ENCODE results near the gene IGF2BP3. TPM values are rescaled to one million over a fixed set of nuclear protein-coding genes. Genes with fewer than 3 reads are reported as not detected.

IGF2BP3 gene
- total and polyA plus RNA-seq, 10 of the 15 experiments (the other 5 are each of a cell fraction or from before 2014, with no cell fraction given): 4.6 to 61.2 (median 36.9) TPM

- intact Hi-C loops (cut with micrococcal nuclease; ENCODE audit: unreplicated experiment) (no loop called here), in situ Hi-C loops (cut with MboI) (no loop called here)
- H3K4me3 ChIP-seq: no peak overlapping the region
- peaks cover 6% of the 10 kb centered on the region for H3K79me2 ChIP-seq (ENCODE audit: control insufficient read depth, insufficient read depth, low read length)
- H3K36me3 ChIP-seq (ENCODE audit: control insufficient read depth in 2 of 2, insufficient read depth in 2 of 2, low read length in 1 of 2): peaks cover 0 to 5% of the 10 kb centered on the region in 2 experiments; a peak in 3 of 4 replicates
- H3K9me3 ChIP-seq (replicated peaks; ENCODE audit: control insufficient read depth, insufficient read depth, low read length): no peaks in the 10 kb centered on the region
- peaks cover 9% of the 10 kb centered on the region for H3K4me1 ChIP-seq (ENCODE audit: control insufficient read depth, insufficient read depth, low read length)
- H2AFZ ChIP-seq (ENCODE audit: control insufficient read depth, low read depth, low read length): no peak overlapping the region
- H3K27me3 ChIP-seq (replicated peaks in 1 of 2; ENCODE audit: control insufficient read depth in 2 of 2, insufficient read depth in 2 of 2, low read length in 1 of 2): no peaks in the 10 kb centered on the region
- BruUV-seq (replicated peaks): no TSS peak
- no peak overlapping the region for H3K4me2 ChIP-seq (ENCODE audit: control insufficient read depth, insufficient read depth)
- no peak for TF ChIP-seq IKZF2 (IDR thresholded peaks at IDR 0.05)
- no peak for TF ChIP-seq ZNF687 (IDR thresholded peaks at IDR 0.05)
- TF ChIP-seq BCL3 (IDR thresholded peaks at IDR 0.05; ENCODE audit: borderline replicate concordance, insufficient read depth, low read depth, low read length, poor library complexity, severe bottlenecking): no peak
- no peak for TF ChIP-seq REST (IDR thresholded peaks at IDR 0.05; ENCODE audit: low read depth, low read length)
- TF ChIP-seq LARP7 (IDR thresholded peaks at IDR 0.05): no peak
- no peak for TF ChIP-seq ZNF207 (IDR thresholded peaks at IDR 0.05; ENCODE audit: borderline replicate concordance)
- no peak for TF ChIP-seq TBL1XR1 (IDR thresholded peaks at IDR 0.05; ENCODE audit: low read depth, low read length)
- no peak for TF ChIP-seq POLR2AphosphoS5 (IDR thresholded peaks at IDR 0.05; ENCODE audit: low read length)
- no peak for TF ChIP-seq ZBED1 (IDR thresholded peaks at IDR 0.05; ENCODE audit: borderline replicate concordance)
- TF ChIP-seq GATAD2B (conservative IDR thresholded peaks at IDR 0.05; ENCODE audit: low read depth): no peak
- no peak for TF ChIP-seq RFX5 (IDR thresholded peaks at IDR 0.05; ENCODE audit: low read depth, low read length)
- no peak for TF ChIP-seq E2F4 (IDR thresholded peaks at IDR 0.05; ENCODE audit: low read depth, low read length)
- no peak for TF ChIP-seq TCF12 (IDR thresholded peaks at IDR 0.05; ENCODE audit: low read depth, low read length)
- TF ChIP-seq RUNX3 (IDR thresholded peaks at IDR 0.05; ENCODE audit: low read length): no peak
- DNase-seq (ENCODE audit: low read depth, low spot score): no peak
- POLR2A ChIA-PET: interaction anchor here (0.6 to 1.0 kb wide), 3 partner anchors 14 to 287 kb away, joined by 3 to 4 read pairs (median 3); no protein-coding TSS in a partner anchor
- H3K9ac ChIP-seq (ENCODE audit: control insufficient read depth, insufficient read depth, low read length): no peak overlapping the region
- CTCF ChIA-PET: interaction anchor here (0.5 to 1.8 kb wide), 3 partner anchors 8 to 88 kb away, joined by 3 to 6 read pairs (median 6); no protein-coding TSS in a partner anchor
- SMC1A ChIA-PET (ENCODE audit: uncharacterized antibody, unreplicated experiment): interaction anchor here (1.3 to 2.9 kb wide), 4 partner anchors 9 to 68 kb away, joined by 4 to 7 read pairs (median 6); no protein-coding TSS in a partner anchor
- H4K20me1 ChIP-seq (ENCODE audit: control insufficient read depth, insufficient read depth): no peaks in the 10 kb centered on the region
- 75% methylated on average over 3 of the region's 3 CpGs for WGBS (ENCODE audit: insufficient coverage, insufficient replicate concordance, low lambda C conversion rate, missing lambda C conversion rate)
- no peak overlapping the region for H3K27ac ChIP-seq (ENCODE audit: control insufficient read depth, insufficient read depth)
- RAD21 ChIA-PET (ENCODE audit: unreplicated experiment): interaction anchor here (1.2 to 1.8 kb wide), 2 partner anchors 37 to 96 kb away, joined by 3 to 5 read pairs; no protein-coding TSS in a partner anchor
- ATAC-seq: no peak
- no peak for FAIRE-seq
These were observed 75.7 kb downstream of the IGF2BP3 start for GRCh38 chr7:23394488-23395171.

Data from GM12878 (cell line).